HCT116 (cell line): ENCODE data around the gene PDIK1L. TPM values are rescaled to one million over a fixed set of nuclear protein-coding genes. Genes with fewer than 3 reads are reported as not detected.

ENCODE experiments used
- ATAC-seq: fragments of 200-7000 bp; cut with Tn5 transposase; 2 replicates; pipeline ENCODE4 v1.9.1; 2020; ENCODE audit warnings: mild to moderate bottlenecking, moderate library complexity
- BruUV-seq: library from RNA; stranded (reverse); fragments of 400-500 nt; replicated peaks from 2 replicates; lab custom pipeline; 2021; lab: Mats Ljungman, UMichigan
- CTCF ChIA-PET: fragments of 300-600 bp; sonication (Branson Sonifier 250); formaldehyde crosslinking; loops from one replicate; lab custom pipeline; 2021; ENCODE audit warnings: antibody characterized with exemption; lab: Charles Lee
- POLR2A ChIA-PET: fragments of 300-600, 350-600 bp; sonication (Branson Sonifier 250); formaldehyde crosslinking; loops from one replicate; lab custom pipeline; 2021; ENCODE audit warnings: antibody characterized with exemption; lab: Charles Lee
- RAD21 ChIA-PET, 2 experiments: fragments of 300-600 bp; sonication (Branson Sonifier 250); formaldehyde crosslinking; loops; one replicate each; lab custom pipeline; 2023; ENCODE audit warnings: low total read pairs in 2 of 2; ENCODE audit not compliant: uncharacterized antibody in 2 of 2, unreplicated experiment in 2 of 2, low non-redundant PET in 1 of 2; lab: Charles Lee
- DNase-seq: peaks from one replicate; pipeline ENCODE4 v3.0.0-alpha.2; 2010; ENCODE audit warnings: low read depth, low spot score
- H2AFZ ChIP-seq: fragments of 200-600 bp; shearing (Covaris generic), sonication (generic); 2 replicates; pipeline ENCODE4 v1.6.1; 2017; ENCODE audit warnings: low read depth, mixed run types, mixed read lengths, antibody characterized with exemption, low read length; ENCODE audit not compliant: poor library complexity, severe bottlenecking
- H3K27ac ChIP-seq: 2 replicates; pipeline ENCODE4 v1.5.1; 2012; ENCODE audit warnings: low read depth, low read length
- H3K27me3 ChIP-seq: fragments of 200-600 bp; sonication (generic); 2 replicates; pipeline ENCODE4 v1.6.1; 2016; ENCODE audit warnings: mixed run types, low read length, mixed read lengths; ENCODE audit not compliant: insufficient read depth
- H3K36me3 ChIP-seq, 2 experiments: fragments of 200-500 bp in 1 of 2; fragments of 200-600 bp in 1 of 2; sonication (Bioruptor generic) in 1 of 2; sonication (generic) in 1 of 2; 2 replicates each; pipeline versions ENCODE4 v1.5.1 to v1.6.1; 2014 to 2016; ENCODE audit warnings: low read length in 2 of 2, inconsistent platforms in 1 of 2, mixed read lengths in 1 of 2, mixed run types in 1 of 2; ENCODE audit not compliant: insufficient read depth in 2 of 2, control insufficient read depth in 1 of 2
- H3K4me1 ChIP-seq, 2 experiments: fragments of 200-600 bp in 1 of 2; sonication (generic) in 1 of 2; 2 replicates each; pipeline versions ENCODE4 v1.5.1 to v1.6.1; 2012 to 2017; ENCODE audit warnings: low read length in 2 of 2, inconsistent platforms in 1 of 2, mild to moderate bottlenecking in 1 of 2, mixed read lengths in 1 of 2, mixed run types in 1 of 2, moderate library complexity in 1 of 2; ENCODE audit not compliant: insufficient read depth in 2 of 2, control insufficient read depth in 1 of 2
- H3K4me2 ChIP-seq: fragments of 200-600 bp; sonication (generic); 2 replicates; pipeline ENCODE4 v1.6.1; 2017; ENCODE audit warnings: mixed run types, low read length, mixed read lengths
- H3K4me3 ChIP-seq, 2 experiments: fragments of 200-600 bp in 1 of 2; sonication (generic) in 1 of 2; replicated peaks in 1 of 2; 2 replicates each; pipeline ENCODE4 v1.5.1; 2011 to 2016; ENCODE audit warnings: low read length in 2 of 2, control low read depth in 1 of 2, low read depth in 1 of 2, mild to moderate bottlenecking in 1 of 2, mixed read lengths in 1 of 2, mixed run types in 1 of 2
- H3K79me2 ChIP-seq: fragments of 200-600 bp; sonication (generic); 2 replicates; pipeline ENCODE4 v1.6.1; 2017; ENCODE audit warnings: mild to moderate bottlenecking, mixed run types, low read length, moderate library complexity, mixed read lengths; ENCODE audit not compliant: insufficient read depth
- H3K9ac ChIP-seq: fragments of 200-600 bp; sonication (generic); 2 replicates; pipeline ENCODE4 v1.6.1; 2016; ENCODE audit warnings: low read length, mixed read lengths
- H3K9me2 ChIP-seq: fragments of 200-600 bp; sonication (generic), shearing (Covaris generic); 2 replicates; pipeline ENCODE4 v1.6.1; 2017; ENCODE audit warnings: mixed run types, mild to moderate bottlenecking, moderate library complexity; ENCODE audit not compliant: insufficient read depth
- H3K9me3 ChIP-seq, 2 experiments: fragments of 200-500 bp in 1 of 2; fragments of 200-600 bp in 1 of 2; sonication (Bioruptor generic) in 1 of 2; sonication (generic) in 1 of 2; 2 replicates each; pipeline ENCODE4 v1.6.1; 2014 to 2017; ENCODE audit warnings: low read length in 2 of 2, mixed read lengths in 2 of 2, inconsistent platforms in 1 of 2, low read depth in 1 of 2, mild to moderate bottlenecking in 1 of 2, mixed run types in 1 of 2, moderate library complexity in 1 of 2; ENCODE audit not compliant: control insufficient read depth in 1 of 2, insufficient read depth in 1 of 2
- H4K20me1 ChIP-seq: fragments of 200-600 bp; sonication (generic), shearing (Covaris generic); 2 replicates; pipeline ENCODE4 v1.6.1; 2017; ENCODE audit warnings: mixed run types, mild to moderate bottlenecking, moderate library complexity; ENCODE audit not compliant: insufficient read depth
- CBX3 ChIP-seq: IDR thresholded peaks from 2 replicates; pipeline ENCODE4 v1.6.1; 2012; ENCODE audit warnings: low read depth
- SRF ChIP-seq: IDR thresholded peaks from 2 replicates; pipeline ENCODE4 v1.6.1; 2012; ENCODE audit warnings: low read depth
- intact Hi-C: fragments of 100-400 bp; cut with micrococcal nuclease; formaldehyde crosslinking; loops from 2 replicates; pipeline ENCODE4 v1.10.0; 2022
- total RNA-seq: library from RNA; stranded (reverse); gene quantifications from one replicate; pipeline ENCODE4 v1.2.1, GENCODE V29; 2021; ENCODE audit not compliant: unreplicated experiment
- TF ChIP-seq, protein P1 (sequence below): IDR thresholded peaks from 2 replicates; pipeline ENCODE4 v1.6.1; 2012; ENCODE audit warnings: low read depth

The PDIK1L gene
- total RNA-seq, 1 experiment from 2014 or later: 8.8 TPM

DNA sequence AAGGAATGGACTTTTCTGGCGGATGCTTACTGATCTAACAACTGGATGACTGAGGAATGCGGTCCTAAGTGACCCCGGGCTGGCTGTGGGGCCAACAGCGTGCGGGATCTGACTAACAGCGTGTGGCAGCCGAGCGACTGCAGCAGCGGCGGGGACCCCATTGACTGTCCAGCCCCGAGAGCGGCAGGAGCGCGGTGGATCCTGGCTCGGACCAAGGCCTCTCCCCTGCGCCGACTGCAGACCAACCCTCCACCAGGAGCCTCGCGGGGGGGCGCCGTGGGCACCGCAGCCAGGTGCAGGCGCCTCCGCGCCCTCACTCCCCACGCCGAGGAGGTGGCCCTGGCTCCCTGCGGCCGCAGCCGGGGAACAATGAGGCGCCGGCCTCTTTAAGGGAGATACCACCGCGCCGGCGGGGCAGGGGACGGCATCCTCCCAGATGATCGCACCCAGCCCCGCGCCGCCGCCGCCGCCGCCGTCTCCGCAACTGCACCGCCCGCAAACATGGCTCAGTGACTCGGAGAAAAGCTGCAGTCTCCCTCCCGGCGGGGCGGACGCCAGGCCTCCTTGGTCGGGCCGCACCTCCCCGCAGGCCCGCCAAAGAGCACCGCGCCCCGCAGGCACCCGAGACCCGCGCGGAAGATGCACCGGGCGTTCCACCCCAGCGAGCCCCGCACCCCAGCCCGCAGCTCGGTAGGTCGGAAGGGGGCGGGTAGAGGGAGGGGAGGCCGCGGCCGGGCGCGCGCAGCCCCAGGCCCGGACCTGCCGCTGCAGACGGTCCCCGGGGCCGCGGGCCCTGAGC is 694 bp upstream of the PDIK1L start (continued):
- TF ChIP-seq, protein P1, sequence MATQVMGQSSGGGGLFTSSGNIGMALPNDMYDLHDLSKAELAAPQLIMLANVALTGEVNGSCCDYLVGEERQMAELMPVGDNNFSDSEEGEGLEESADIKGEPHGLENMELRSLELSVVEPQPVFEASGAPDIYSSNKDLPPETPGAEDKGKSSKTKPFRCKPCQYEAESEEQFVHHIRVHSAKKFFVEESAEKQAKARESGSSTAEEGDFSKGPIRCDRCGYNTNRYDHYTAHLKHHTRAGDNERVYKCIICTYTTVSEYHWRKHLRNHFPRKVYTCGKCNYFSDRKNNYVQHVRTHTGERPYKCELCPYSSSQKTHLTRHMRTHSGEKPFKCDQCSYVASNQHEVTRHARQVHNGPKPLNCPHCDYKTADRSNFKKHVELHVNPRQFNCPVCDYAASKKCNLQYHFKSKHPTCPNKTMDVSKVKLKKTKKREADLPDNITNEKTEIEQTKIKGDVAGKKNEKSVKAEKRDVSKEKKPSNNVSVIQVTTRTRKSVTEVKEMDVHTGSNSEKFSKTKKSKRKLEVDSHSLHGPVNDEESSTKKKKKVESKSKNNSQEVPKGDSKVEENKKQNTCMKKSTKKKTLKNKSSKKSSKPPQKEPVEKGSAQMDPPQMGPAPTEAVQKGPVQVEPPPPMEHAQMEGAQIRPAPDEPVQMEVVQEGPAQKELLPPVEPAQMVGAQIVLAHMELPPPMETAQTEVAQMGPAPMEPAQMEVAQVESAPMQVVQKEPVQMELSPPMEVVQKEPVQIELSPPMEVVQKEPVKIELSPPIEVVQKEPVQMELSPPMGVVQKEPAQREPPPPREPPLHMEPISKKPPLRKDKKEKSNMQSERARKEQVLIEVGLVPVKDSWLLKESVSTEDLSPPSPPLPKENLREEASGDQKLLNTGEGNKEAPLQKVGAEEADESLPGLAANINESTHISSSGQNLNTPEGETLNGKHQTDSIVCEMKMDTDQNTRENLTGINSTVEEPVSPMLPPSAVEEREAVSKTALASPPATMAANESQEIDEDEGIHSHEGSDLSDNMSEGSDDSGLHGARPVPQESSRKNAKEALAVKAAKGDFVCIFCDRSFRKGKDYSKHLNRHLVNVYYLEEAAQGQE: no peak

DNA sequence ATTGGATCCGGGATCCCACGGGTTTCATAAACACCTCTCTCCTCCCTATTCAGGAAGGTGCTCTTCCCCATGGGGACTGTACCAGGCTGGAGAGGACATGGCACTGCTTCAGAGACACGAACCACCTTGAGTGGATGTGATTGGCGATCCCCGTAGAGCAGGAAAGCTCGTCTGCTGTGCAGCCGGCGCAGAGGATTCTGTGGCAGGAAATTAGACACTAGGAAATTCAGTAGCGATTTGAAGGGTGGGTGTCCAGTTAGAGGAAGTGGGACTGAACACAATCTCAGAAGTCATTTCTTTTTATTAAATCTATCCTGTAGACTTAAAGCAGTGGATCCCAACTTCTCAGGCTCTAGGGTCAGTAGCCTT is 767 bp downstream of the PDIK1L start:
- peaks cover 14 to 21% of the 10 kb centered on the region in 2 experiments for H3K4me1 ChIP-seq
- BruUV-seq: no TSS peak
- H3K4me3 ChIP-seq: peak overlapping the region; percentile 94 to 98
- peak; percentile 6 for ATAC-seq
- peaks cover 3 to 9% of the 10 kb centered on the region in 2 experiments; a peak in 1 of 4 replicates for H3K36me3 ChIP-seq
- peaks cover 13% of the 10 kb centered on the region for H3K79me2 ChIP-seq
- H2AFZ ChIP-seq: no peak overlapping the region
- no peaks in the 10 kb centered on the region for H4K20me1 ChIP-seq
- no peaks in the 10 kb centered on the region for H3K27me3 ChIP-seq
- H3K27ac ChIP-seq: peak overlapping the region; percentile 89
- H3K9ac ChIP-seq: peak overlapping the region; percentile 97
- peak overlapping the region; percentile 98 for H3K4me2 ChIP-seq
- ChIA-PET CTCF (interaction anchor here (1.1 kb wide), 1 partner anchor 33 kb away, joined by 4 read pairs; no protein-coding TSS in a partner anchor), POLR2A (interaction anchor here (1.5 kb wide), 1 partner anchor 11 kb away, joined by 4 read pairs; no protein-coding TSS in a partner anchor), RAD21 (no interaction called here)
- H3K9me2 ChIP-seq: no peaks in the 10 kb centered on the region
- no peaks in the 10 kb centered on the region for H3K9me3 ChIP-seq
- intact Hi-C loops: no loop called here
- no peak for DNase-seq
- TF ChIP-seq CBX3 (0 out of 2 replicates have a peak, but pooled peaks have one; percentile 21), SRF (no peak)
